Ishikawa (cell line): ENCODE results near the gene INKA2.

ENCODE experiments used
- CREB1 ChIP-seq: IDR thresholded peaks from 2 replicates; pipeline ENCODE4 v1.6.1; 2012; ENCODE audit warnings: low read depth
- EGR1 ChIP-seq: IDR thresholded peaks from 2 replicates; pipeline ENCODE4 v1.6.1; 2012
- EP300 ChIP-seq: IDR thresholded peaks from 2 replicates; pipeline ENCODE4 v1.6.1; 2012; ENCODE audit warnings: borderline replicate concordance
- NFIC ChIP-seq: IDR thresholded peaks from 2 replicates; pipeline ENCODE4 v1.6.1; 2012
- TAF1 ChIP-seq: IDR thresholded peaks from 2 replicates; pipeline ENCODE4 v1.6.1; 2012; ENCODE audit warnings: low read depth, mild to moderate bottlenecking
- YY1 ChIP-seq: IDR thresholded peaks from 2 replicates; pipeline ENCODE4 v1.6.1; 2012; ENCODE audit warnings: low read depth
- TF ChIP-seq, protein P1 (sequence below): IDR thresholded peaks from 2 replicates; pipeline ENCODE4 v1.6.1; 2012
- TF ChIP-seq, protein P2 (sequence below): IDR thresholded peaks from 2 replicates; pipeline ENCODE4 v1.6.1; 2012

DNA sequence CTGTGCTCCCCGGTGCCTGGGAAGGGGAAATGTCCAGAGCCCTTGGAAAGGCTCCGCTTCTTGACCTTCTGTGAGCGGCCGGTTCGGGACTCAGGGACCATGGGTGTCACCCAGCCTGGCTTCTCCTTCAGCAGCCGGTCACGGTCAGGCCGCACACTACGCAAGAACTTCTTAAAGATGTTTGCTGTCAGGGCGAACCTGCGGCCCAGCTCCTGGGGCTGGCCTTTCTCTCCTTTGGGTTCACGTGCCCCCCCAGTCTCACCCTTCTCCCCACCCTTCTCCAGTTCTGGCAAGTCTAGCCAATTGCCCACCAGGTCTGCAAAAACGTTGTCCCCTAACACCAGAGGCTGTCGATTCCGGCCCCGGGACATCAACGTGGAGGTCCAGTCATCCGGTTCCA is 12.1 kb downstream of the INKA2 start:
- TF ChIP-seq, protein P1, sequence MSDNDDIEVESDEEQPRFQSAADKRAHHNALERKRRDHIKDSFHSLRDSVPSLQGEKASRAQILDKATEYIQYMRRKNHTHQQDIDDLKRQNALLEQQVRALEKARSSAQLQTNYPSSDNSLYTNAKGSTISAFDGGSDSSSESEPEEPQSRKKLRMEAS: no peak
- TF ChIP-seq YY1 (no peak), TAF1 (no peak), CREB1 (no peak), EP300 (no peak), EGR1 (no peak), NFIC (no peak)
- TF ChIP-seq, protein P2, sequence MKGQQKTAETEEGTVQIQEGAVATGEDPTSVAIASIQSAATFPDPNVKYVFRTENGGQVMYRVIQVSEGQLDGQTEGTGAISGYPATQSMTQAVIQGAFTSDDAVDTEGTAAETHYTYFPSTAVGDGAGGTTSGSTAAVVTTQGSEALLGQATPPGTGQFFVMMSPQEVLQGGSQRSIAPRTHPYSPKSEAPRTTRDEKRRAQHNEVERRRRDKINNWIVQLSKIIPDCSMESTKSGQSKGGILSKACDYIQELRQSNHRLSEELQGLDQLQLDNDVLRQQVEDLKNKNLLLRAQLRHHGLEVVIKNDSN: no peak
